Motor neuron (in vitro differentiated cells): ENCODE results near the gene ABO. TPM values are rescaled to one million over a fixed set of nuclear protein-coding genes. Genes with fewer than 3 reads are reported as not detected.

Experiments used
- total RNA-seq, 8 experiments: library from RNA; unstranded; fragments of 300-600 nt; gene quantifications; 2 replicates each; pipeline versions ENCODE4 v1.2.3 to v1.2.4, GENCODE V29; 2022

Gene ABO
- total RNA-seq, 8 experiments from 2014 or later, result under 0.01 to 0.38 (median 0.12) TPM; not detected in 2

Other genes with a start within 250 kb of the ABO start
- gene GTF3C5, start 244.2 kb downstream of the ABO start, total RNA-seq, result 10 to 100 TPM; 35.8 to 77.3 (median 45.1) TPM
- gene CEL, start 213.2 kb downstream of the ABO start, total RNA-seq, result 1 to 10 TPM in 3 of 8 experiments, under 1 TPM in 5; 0.38 to 1.6 (median 0.84) TPM
- 10 to 100 TPM; 18.3 to 85.1 (median 52.9) TPM for gene RALGDS, start 154.0 kb downstream of the ABO start, total RNA-seq
- gene GBGT1, start 111.3 kb downstream of the ABO start, total RNA-seq, result 1 to 10 TPM in 3 of 8 experiments, under 1 TPM in 5; 0.14 to 2.4 (median 0.75) TPM
- gene OBP2B, start 66.0 kb downstream of the ABO start, total RNA-seq, result under 1 TPM in 1 of 8 experiments, not detected in 7; 0.33 TPM
- gene SURF6, start 61.0 kb upstream of the ABO start, total RNA-seq, result 10 to 100 TPM; 14.8 to 27.8 (median 17.8) TPM
- gene MED22, start 72.9 kb upstream of the ABO start, total RNA-seq, result 10 to 100 TPM; 14.2 to 36.9 (median 20.4) TPM
- gene RPL7A, start 73.0 kb upstream of the ABO start, total RNA-seq, result 1,000 to 10,000 TPM; 2,000 to 3,318 (median 3,013) TPM
- gene SURF1, start 81.3 kb upstream of the ABO start, total RNA-seq, result 10 to 100 TPM; 26.7 to 40.3 (median 30.8) TPM
- 10 to 100 TPM; 20.3 to 43.4 (median 27.5) TPM for gene SURF2, start 81.3 kb upstream of the ABO start, total RNA-seq
- 100 to 1,000 TPM in 4 of 8 experiments, 10 to 100 TPM in 4; 62.6 to 141 (median 105) TPM for gene SURF4, start 100.9 kb upstream of the ABO start, total RNA-seq
- 1 to 10 TPM; 1.1 to 6.1 (median 3.1) TPM for gene STKLD1, start 101.2 kb upstream of the ABO start, total RNA-seq
- 10 to 100 TPM; 23.1 to 34.3 (median 24.5) TPM for gene REXO4, start 142.8 kb upstream of the ABO start, total RNA-seq
- 10 to 100 TPM in 1 of 8 experiments, 1 to 10 TPM in 7; 2.7 to 14.3 (median 4.3) TPM for gene ADAMTS13, start 147.2 kb upstream of the ABO start, total RNA-seq
- 10 to 100 TPM in 7 of 8 experiments, 1 to 10 TPM in 1; 8.5 to 32.0 (median 21.2) TPM for gene CACFD1, start 184.8 kb upstream of the ABO start, total RNA-seq
- gene SLC2A6, start 203.9 kb upstream of the ABO start, total RNA-seq, result 10 to 100 TPM in 4 of 8 experiments, 1 to 10 TPM in 4; 4.7 to 23.0 (median 9.7) TPM
- not detected for gene MYMK, start 249.8 kb upstream of the ABO start, total RNA-seq